MM.1S (cell line): ENCODE results near the gene ZFP36L2.
A peak's percentile ranks its signal among the peaks of the same experiment; 100 is the strongest.

Experiments
- DNase-seq: peaks from one replicate; pipeline ENCODE4 v3.0.0-alpha.2; 2015
- H2AFZ ChIP-seq: fragments of 300-600 bp; sonication (generic); 2 replicates; pipeline ENCODE4 v1.6.0; 2016; ENCODE audit warnings: antibody characterized with exemption, low read length
- H3F3A ChIP-seq: fragments of 300-600 bp; sonication (generic); 2 replicates; pipeline ENCODE4 v1.6.1; 2016; ENCODE audit warnings: mild to moderate bottlenecking, antibody characterized with exemption, low read length, moderate library complexity, mixed read lengths; ENCODE audit not compliant: insufficient read depth
- H3K27ac ChIP-seq: fragments of 300-600 bp; sonication (generic); 2 replicates; pipeline ENCODE4 v1.5.1; 2016; ENCODE audit warnings: mild to moderate bottlenecking, low read length
- H3K27me3 ChIP-seq: fragments of 300-600 bp; sonication (generic); replicated peaks from 2 replicates; pipeline ENCODE4 v1.6.0; 2016; ENCODE audit warnings: low read length; ENCODE audit not compliant: insufficient read depth
- H3K36me3 ChIP-seq: fragments of 300-600 bp; sonication (generic); replicated peaks from 2 replicates; pipeline ENCODE4 v1.6.1; 2016; ENCODE audit warnings: mild to moderate bottlenecking, low read length, mixed read lengths; ENCODE audit not compliant: insufficient read depth
- H3K4me1 ChIP-seq: fragments of 300-600 bp; sonication (generic); 2 replicates; pipeline ENCODE4 v1.6.1; 2016; ENCODE audit warnings: low read length, mixed read lengths
- H3K4me2 ChIP-seq: fragments of 300-600 bp; sonication (generic); 2 replicates; pipeline ENCODE4 v1.6.0; 2016; ENCODE audit warnings: low read depth, low read length
- H3K4me3 ChIP-seq: fragments of 300-600 bp; sonication (generic); 2 replicates; pipeline ENCODE4 v1.5.1; 2016; ENCODE audit warnings: low read length, mixed read lengths
- H3K79me2 ChIP-seq: fragments of 300-600 bp; sonication (generic); 2 replicates; pipeline ENCODE4 v1.6.1; 2016; ENCODE audit warnings: mixed run types, low read length, mixed read lengths
- H3K9ac ChIP-seq: fragments of 300-600 bp; sonication (generic); 2 replicates; pipeline ENCODE4 v1.6.1; 2016; ENCODE audit warnings: low read length, mixed read lengths
- H3K9me2 ChIP-seq: fragments of 300-600 bp; sonication (generic); replicated peaks from 2 replicates; pipeline ENCODE4 v1.6.1; 2016; ENCODE audit warnings: mild to moderate bottlenecking, low read length, mixed read lengths; ENCODE audit not compliant: insufficient read depth
- H3K9me3 ChIP-seq: fragments of 300-600 bp; sonication (generic); replicated peaks from 2 replicates; pipeline ENCODE4 v1.6.1; 2016; ENCODE audit warnings: mild to moderate bottlenecking, low read length, mixed read lengths; ENCODE audit not compliant: insufficient read depth
- H4K20me1 ChIP-seq: fragments of 300-600 bp; sonication (generic); 2 replicates; pipeline ENCODE4 v1.6.1; 2016; ENCODE audit warnings: mild to moderate bottlenecking, low read length, moderate library complexity, mixed read lengths; ENCODE audit not compliant: insufficient read depth
- EZH2 ChIP-seq: fragments of 300-600 bp; sonication (generic); optimal IDR thresholded peaks from 2 replicates; pipeline ENCODE3; 2017; ENCODE audit warnings: low read depth, mild to moderate bottlenecking, antibody characterized with exemption, low read length, mixed read lengths
- EZH2phosphoT487 ChIP-seq: fragments of 300-600 bp; sonication (generic); IDR thresholded peaks from 2 replicates; pipeline ENCODE4 v1.6.1; 2018; ENCODE audit warnings: antibody characterized with exemption, low read length
- TF ChIP-seq, protein P1 (sequence below): fragments of 300-600 bp; sonication (generic); IDR thresholded peaks from 2 replicates; pipeline ENCODE4 v1.5.1; 2016; ENCODE audit warnings: antibody characterized with exemption, low read length, mixed read lengths

ZFP36L2 gene

GRCh38 chr2:43228756-43229659, 2.6 kb upstream of the ZFP36L2 start:
- H3K36me3 ChIP-seq, result 0 out of 2 replicates have a peak, but pooled peaks cover 1% of the 10 kb centered on the region
- peaks cover 19% of the 10 kb centered on the region for H3K4me1 ChIP-seq
- H3K27ac ChIP-seq, result peak overlapping the region; percentile 100; the same call in 1 of the 2 replicates
- H2AFZ ChIP-seq, result no peak overlapping the region
- 0 out of 2 replicates have a peak, but pooled peaks cover 6% of the 10 kb centered on the region for H4K20me1 ChIP-seq
- peak overlapping the region; percentile 97 for H3K4me2 ChIP-seq
- no peaks in the 10 kb centered on the region for H3K27me3 ChIP-seq
- peak; percentile 58 for DNase-seq
- peak overlapping the region; percentile 11; the same call in 1 of the 2 replicates for H3K9ac ChIP-seq
- TF ChIP-seq, protein P1, sequence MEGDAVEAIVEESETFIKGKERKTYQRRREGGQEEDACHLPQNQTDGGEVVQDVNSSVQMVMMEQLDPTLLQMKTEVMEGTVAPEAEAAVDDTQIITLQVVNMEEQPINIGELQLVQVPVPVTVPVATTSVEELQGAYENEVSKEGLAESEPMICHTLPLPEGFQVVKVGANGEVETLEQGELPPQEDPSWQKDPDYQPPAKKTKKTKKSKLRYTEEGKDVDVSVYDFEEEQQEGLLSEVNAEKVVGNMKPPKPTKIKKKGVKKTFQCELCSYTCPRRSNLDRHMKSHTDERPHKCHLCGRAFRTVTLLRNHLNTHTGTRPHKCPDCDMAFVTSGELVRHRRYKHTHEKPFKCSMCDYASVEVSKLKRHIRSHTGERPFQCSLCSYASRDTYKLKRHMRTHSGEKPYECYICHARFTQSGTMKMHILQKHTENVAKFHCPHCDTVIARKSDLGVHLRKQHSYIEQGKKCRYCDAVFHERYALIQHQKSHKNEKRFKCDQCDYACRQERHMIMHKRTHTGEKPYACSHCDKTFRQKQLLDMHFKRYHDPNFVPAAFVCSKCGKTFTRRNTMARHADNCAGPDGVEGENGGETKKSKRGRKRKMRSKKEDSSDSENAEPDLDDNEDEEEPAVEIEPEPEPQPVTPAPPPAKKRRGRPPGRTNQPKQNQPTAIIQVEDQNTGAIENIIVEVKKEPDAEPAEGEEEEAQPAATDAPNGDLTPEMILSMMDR, result no peak
- TF ChIP-seq EZH2phosphoT487 (no peak), EZH2 (no peak)
- H3K9me2 ChIP-seq, result no peaks in the 10 kb centered on the region
- H3F3A ChIP-seq, result peaks cover 42% of the 10 kb centered on the region
- H3K79me2 ChIP-seq, result peaks cover 39% of the 10 kb centered on the region
- no peaks in the 10 kb centered on the region for H3K9me3 ChIP-seq
- no peak overlapping the region for H3K4me3 ChIP-seq

DNA sequence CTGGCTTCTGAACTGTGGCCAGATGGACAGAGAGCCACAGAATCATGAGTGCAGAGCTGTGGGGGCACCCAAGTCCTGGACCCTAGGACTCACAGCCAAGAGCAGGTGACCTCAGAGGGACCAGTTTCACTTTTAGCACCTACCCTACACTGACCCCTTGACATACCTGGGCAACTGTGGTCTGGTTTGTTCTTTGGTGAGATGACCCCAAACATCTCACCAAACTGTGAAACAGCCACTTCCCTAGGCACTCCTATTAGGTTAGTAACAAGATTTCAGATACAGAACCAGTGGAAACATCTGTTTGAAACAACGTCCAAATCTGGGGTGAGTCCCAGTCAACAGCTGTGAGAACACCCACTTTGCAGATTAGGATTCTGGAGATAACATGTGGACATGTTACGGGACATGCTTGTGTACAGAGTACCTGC, 1.9 kb upstream of the ZFP36L2 start:
- Histone ChIP-seq H3K27me3 (no peaks in the 10 kb centered on the region), H3K9me2 (no peaks in the 10 kb centered on the region), H2AFZ (no peak overlapping the region), H3K9me3 (no peaks in the 10 kb centered on the region), H3K36me3 (peaks cover 4% of the 10 kb centered on the region; the same call in 1 of the 2 replicates), H3K4me2 (peak overlapping the region; percentile 97), H3K4me3 (peak overlapping the region; percentile 98), H3K4me1 (peaks cover 19% of the 10 kb centered on the region), H3F3A (peaks cover 49% of the 10 kb centered on the region), H3K9ac (peak overlapping the region; percentile 100), H3K27ac (peak overlapping the region; percentile 100; the same call in 1 of the 2 replicates), H3K79me2 (peaks cover 45% of the 10 kb centered on the region), H4K20me1 (peaks cover 11% of the 10 kb centered on the region; the same call in 1 of the 2 replicates)
- DNase-seq, result peak; percentile 35
- TF ChIP-seq EZH2phosphoT487 (no peak), EZH2 (no peak)
- TF ChIP-seq, protein P1, result no peak

GRCh38 chr2:43227830-43228281, 1.4 kb upstream of the ZFP36L2 start:
- TF ChIP-seq, protein P1, result peak; percentile 31; the same call in 1 of the 2 replicates
- no peak for TF ChIP-seq EZH2
- Histone ChIP-seq H3K9ac (peak overlapping the region; percentile 100), H3K27ac (peak overlapping the region; percentile 100), H3K4me3 (peak overlapping the region; percentile 98), H3K36me3 (peaks cover 5% of the 10 kb centered on the region; the same call in 1 of the 2 replicates), H3K9me2 (no peaks in the 10 kb centered on the region), H4K20me1 (peaks cover 15% of the 10 kb centered on the region; the same call in 1 of the 2 replicates), H2AFZ (no peak overlapping the region), H3K4me1 (peaks cover 19% of the 10 kb centered on the region), H3K27me3 (no peaks in the 10 kb centered on the region), H3K4me2 (peak overlapping the region; percentile 97), H3F3A (peaks cover 54% of the 10 kb centered on the region), H3K9me3 (no peaks in the 10 kb centered on the region), H3K79me2 (peaks cover 50% of the 10 kb centered on the region)
- peak; percentile 8 for DNase-seq
